Muscle layer of colon (tissue), 2 donors: ENCODE measurements around the gene SKA1.

ENCODE experiments used
- H3K27ac ChIP-seq: one replicate; pipeline ENCODE4 v1.7.0; 2013; ENCODE audit warnings: low read depth, mild to moderate bottlenecking, low read length, moderate library complexity
- H3K27me3 ChIP-seq, 2 donors: one replicate each; pipeline ENCODE4 v1.7.0; 2013; ENCODE audit warnings: low read length in 2 of 2, mild to moderate bottlenecking in 2 of 2; ENCODE audit not compliant: insufficient read depth in 2 of 2, control insufficient read depth in 1 of 2
- H3K36me3 ChIP-seq: one replicate; pipeline ENCODE4 v1.7.0; 2013; ENCODE audit warnings: mild to moderate bottlenecking, low read length; ENCODE audit not compliant: insufficient read depth
- H3K4me1 ChIP-seq: one replicate; pipeline ENCODE4 v1.7.0; 2013; ENCODE audit warnings: mild to moderate bottlenecking, low read length; ENCODE audit not compliant: insufficient read depth
- H3K4me3 ChIP-seq, 2 donors: one replicate each; pipeline ENCODE4 v1.7.0; 2013; ENCODE audit warnings: low read length in 2 of 2, low read depth in 1 of 2, mild to moderate bottlenecking in 1 of 2, moderate library complexity in 1 of 2
- H3K9ac ChIP-seq: one replicate; pipeline ENCODE4 v1.7.0; 2013; ENCODE audit warnings: low read length
- H3K9me3 ChIP-seq: one replicate; pipeline ENCODE4 v1.7.0; 2013; ENCODE audit warnings: mild to moderate bottlenecking, low read length
- donor health status: abdominal sarcoma.
- donor health status: Adenocarcinoma of cecum.

Gene SKA1

DNA sequence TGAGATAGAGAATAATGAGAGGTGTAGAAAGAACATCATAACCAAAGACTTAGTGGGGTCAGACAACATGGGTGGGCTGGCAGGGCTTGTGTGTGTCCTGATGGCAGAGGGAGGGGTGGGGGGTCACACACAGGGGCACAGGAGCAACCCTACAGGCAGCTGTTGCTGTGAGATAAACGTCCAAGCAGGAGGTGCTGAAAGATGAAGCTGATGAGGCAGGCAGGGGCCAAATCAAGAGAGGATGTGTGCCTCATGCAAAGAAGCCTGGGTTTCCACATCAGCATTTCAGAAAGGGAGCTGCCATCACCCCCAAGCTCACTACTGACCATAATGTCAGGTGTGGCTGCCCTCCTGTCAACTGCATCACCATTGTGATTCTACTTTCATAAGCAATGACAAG lies 16.0 kb upstream of the SKA1 start:
- no peaks in the 10 kb centered on the region for H3K4me1 ChIP-seq
- no peaks in the 10 kb centered on the region for H3K9me3 ChIP-seq
- no peak overlapping the region for H3K9ac ChIP-seq
- H3K27me3 ChIP-seq = no peaks in the 10 kb centered on the region
- no peaks in the 10 kb centered on the region for H3K36me3 ChIP-seq
- H3K27ac ChIP-seq = no peak overlapping the region
- H3K4me3 ChIP-seq = no peak overlapping the region

DNA sequence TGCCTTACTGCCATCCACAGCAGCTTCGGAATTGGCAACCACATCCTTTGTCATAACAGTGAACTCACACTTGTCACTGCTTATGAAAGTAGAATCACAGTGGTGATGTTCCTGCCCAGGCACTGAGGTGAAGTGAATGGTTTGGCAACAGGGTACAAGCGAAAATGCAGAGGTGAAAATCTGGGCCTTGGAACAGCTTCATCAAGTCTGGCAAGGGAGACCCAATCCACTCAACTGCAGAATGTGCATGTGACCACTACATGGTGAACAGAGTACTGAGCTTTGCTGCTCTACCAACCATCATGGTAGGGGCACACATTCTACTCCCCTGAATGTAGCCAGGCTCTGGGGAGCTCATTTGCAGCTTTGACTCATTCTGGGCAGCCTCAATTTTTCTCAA lies 15.0 kb upstream of the SKA1 start:
- H3K9ac ChIP-seq = no peak overlapping the region
- H3K9me3 ChIP-seq = no peaks in the 10 kb centered on the region
- no peaks in the 10 kb centered on the region for H3K27me3 ChIP-seq
- no peaks in the 10 kb centered on the region for H3K4me1 ChIP-seq
- H3K4me3 ChIP-seq = no peak overlapping the region
- no peak overlapping the region for H3K27ac ChIP-seq
- no peaks in the 10 kb centered on the region for H3K36me3 ChIP-seq

DNA sequence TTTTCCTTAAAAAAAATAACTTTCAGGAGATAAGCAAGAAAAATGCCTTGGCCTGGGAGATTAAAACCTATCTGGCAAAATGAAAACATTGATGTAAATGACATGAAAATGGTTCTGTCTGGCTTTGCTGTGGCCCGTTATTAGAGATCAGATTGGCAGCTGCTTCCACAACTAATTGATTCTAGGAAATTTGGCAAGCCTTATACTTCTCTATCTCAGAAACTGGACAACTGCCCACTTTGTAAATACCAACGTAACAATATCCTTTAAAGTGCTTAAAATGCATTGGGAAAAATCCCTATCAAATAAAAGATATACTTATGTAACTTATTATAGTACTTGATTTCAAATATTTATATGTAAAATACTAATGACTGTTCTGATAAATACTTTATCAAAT lies 14.2 kb upstream of the SKA1 start:
- Histone ChIP-seq H3K27ac (no peak overlapping the region), H3K4me1 (no peaks in the 10 kb centered on the region), H3K9me3 (no peaks in the 10 kb centered on the region), H3K36me3 (no peaks in the 10 kb centered on the region), H3K4me3 (no peak overlapping the region), H3K9ac (no peak overlapping the region), H3K27me3 (no peaks in the 10 kb centered on the region)

DNA sequence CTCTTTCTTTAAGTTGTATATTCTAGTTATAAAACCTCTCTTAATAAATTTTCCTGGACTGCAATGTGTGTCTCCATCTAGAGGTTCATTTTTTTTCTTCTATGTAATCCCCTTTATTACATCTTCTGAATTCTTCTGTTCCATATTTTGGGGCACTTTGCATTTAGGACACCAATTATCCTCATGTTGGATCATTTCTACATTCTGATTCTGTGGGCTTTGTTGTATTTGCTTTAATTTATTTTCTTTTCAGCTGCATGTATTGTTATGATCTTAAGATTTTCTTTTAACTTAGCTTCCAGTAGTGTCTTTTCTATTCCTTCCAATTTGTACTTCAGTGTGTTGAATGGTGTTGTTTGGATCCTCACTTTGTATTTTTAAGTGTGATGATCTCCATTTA lies 5.2 kb upstream of the SKA1 start:
- H3K4me3 ChIP-seq = no peak overlapping the region
- H3K27me3 ChIP-seq = no peaks in the 10 kb centered on the region
- no peak overlapping the region for H3K9ac ChIP-seq
- no peak overlapping the region for H3K27ac ChIP-seq
- peaks cover 3% of the 10 kb centered on the region for H3K4me1 ChIP-seq
- H3K9me3 ChIP-seq = peaks cover 8% of the 10 kb centered on the region
- H3K36me3 ChIP-seq = no peaks in the 10 kb centered on the region

DNA sequence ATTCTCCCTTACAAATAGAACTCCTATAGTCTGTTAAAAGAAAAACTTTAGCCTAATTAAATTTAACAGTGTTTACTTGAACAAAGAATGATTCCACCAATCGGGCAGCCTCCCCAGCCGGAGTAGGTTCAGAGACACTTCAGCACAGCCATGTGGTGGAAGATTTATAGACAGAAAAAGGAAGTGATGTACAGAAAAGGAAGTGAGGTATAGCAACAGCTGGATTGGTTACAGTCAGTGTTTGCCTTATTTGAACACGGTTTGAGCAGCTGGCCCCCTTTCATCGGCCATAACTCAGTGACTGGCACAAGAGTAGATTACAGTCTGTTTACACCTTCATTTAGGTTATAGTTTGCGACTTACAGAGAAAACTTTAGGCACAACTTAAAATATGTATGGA lies 2.1 kb upstream of the SKA1 start:
- Histone ChIP-seq H3K9me3 (peaks cover 8% of the 10 kb centered on the region), H3K9ac (no peak overlapping the region), H3K4me3 (no peak overlapping the region), H3K36me3 (no peaks in the 10 kb centered on the region), H3K27me3 (no peaks in the 10 kb centered on the region), H3K4me1 (peaks cover 10% of the 10 kb centered on the region), H3K27ac (no peak overlapping the region)

DNA sequence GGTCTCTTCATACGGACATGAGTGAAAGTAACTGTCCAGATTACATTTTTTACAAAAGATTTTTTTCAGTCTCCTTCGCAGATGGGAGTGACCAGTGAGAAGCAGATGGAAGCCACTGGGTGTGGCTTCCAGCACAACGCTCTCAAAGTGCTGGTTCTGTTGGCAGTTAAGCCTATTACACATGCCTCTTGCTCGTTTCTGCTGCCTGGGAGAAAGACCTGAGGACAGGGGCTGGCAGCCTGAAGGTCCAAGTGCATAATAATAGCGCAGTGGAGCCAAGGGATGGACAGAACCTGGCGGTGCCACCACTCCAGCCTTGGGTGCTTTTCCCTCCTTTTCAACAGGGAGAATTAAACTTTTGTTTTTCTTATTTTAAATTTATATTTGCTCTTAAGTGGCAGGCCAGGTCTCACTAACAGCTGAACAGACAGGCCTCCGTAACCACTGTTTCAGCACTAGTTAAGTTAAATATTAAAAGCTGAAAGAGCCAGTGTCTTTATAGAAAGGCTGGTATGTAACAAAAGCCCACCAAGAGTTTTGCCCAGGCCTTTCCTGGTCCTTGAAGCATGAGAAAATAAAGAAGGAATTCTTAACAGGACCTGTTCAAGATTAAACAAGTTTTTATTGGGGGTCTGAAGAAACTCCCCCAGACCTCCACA lies 1.2 kb upstream of the SKA1 start:
- Histone ChIP-seq H3K4me3 (no peak overlapping the region), H3K4me1 (peaks cover 10% of the 10 kb centered on the region), H3K9me3 (peaks cover 8% of the 10 kb centered on the region), H3K9ac (no peak overlapping the region), H3K36me3 (no peaks in the 10 kb centered on the region), H3K27me3 (no peaks in the 10 kb centered on the region), H3K27ac (no peak overlapping the region)

DNA sequence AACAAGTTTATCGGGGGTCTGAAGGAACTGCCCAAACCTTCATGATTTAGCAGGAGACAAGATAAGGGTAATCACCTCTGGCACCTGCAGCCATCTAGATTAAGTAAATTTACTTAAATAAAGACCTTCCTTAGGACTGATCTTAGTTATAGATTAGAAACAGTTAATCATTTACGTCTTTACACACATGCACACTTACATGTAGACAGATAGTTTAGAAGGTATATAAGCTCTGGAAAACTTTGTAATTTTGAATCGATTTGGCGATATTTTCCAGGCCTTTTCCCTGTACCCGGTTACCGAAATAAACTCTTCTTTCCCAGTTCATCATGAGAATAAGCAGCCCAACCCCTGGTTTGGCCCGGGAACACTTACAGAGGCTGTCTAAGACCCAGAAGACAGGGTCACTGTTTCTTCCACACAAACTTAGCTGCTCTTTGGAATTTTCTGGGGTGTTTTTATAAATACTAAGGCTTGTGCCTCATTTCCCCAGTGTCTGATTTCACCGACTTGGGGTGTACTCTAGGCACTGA lies 560 bp upstream of the SKA1 start:
- Histone ChIP-seq H3K27ac (peak overlapping the region; percentile 61), H3K36me3 (no peaks in the 10 kb centered on the region), H3K27me3 (no peaks in the 10 kb centered on the region), H3K4me3 (peak overlapping the region; percentile 11 to 72), H3K4me1 (peaks cover 10% of the 10 kb centered on the region), H3K9me3 (peaks cover 8% of the 10 kb centered on the region), H3K9ac (peak overlapping the region; percentile 41)

DNA sequence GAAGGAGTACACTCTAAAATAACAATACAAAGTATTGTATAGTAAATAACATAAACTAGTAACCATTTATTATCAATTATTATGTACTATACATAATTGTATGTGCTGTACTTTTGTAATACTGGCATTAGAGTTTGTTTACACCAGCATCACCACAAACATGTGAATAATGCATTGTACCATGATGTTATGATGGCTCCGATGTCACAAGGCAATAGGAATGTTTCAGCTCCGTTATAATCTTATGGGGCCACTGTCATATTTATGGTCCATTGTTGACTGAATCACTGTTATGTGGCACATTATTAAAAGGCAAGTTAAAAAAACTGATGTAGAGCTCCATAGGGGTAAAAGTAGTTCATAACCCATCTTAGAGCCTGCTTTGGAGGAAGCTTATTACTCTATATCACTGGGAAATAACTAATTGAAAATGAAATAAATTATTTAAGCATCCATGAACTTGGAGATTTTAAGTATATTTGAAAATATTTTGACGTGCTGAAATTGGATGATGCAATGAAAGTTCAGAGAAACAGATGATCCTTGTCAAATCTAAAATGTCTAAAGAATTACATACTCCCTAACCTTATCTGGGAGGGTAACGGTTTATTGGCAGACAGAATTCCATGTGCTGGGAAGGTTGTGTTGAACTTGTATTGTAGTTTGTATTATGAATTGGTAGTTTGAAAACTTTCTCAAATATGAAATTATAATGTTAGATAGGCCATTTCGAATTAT lies 2.4 kb downstream of the SKA1 start:
- Histone ChIP-seq H3K4me3 (no peak overlapping the region), H3K9ac (no peak overlapping the region), H3K36me3 (no peaks in the 10 kb centered on the region), H3K9me3 (no peaks in the 10 kb centered on the region), H3K27ac (no peak overlapping the region), H3K27me3 (no peaks in the 10 kb centered on the region), H3K4me1 (peaks cover 10% of the 10 kb centered on the region)

DNA sequence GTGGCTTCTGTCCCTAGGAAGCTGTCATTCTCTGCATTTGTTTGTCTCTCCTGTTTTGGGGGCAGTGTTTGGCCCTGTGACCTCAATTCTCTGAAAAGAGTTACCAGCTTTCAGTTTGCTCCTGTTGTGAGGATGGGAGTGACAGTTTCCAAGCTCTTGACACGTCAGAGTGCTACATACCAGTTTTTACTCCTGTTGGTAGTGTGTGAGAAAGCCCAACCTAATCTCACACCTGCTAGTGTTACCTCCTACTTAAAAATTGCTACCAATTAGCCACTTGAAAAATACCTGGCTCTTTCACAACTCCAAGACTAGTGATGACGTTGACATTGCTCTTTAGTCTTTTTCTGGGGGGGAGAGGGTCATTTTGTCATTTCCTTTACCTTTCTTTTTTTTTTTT lies 14.1 kb downstream of the SKA1 start:
- H3K4me3 ChIP-seq = no peak overlapping the region
- H3K9ac ChIP-seq = no peak overlapping the region
- H3K9me3 ChIP-seq = no peaks in the 10 kb centered on the region
- H3K36me3 ChIP-seq = no peaks in the 10 kb centered on the region
- no peak overlapping the region for H3K27ac ChIP-seq
- no peaks in the 10 kb centered on the region for H3K27me3 ChIP-seq
- H3K4me1 ChIP-seq = no peaks in the 10 kb centered on the region

DNA sequence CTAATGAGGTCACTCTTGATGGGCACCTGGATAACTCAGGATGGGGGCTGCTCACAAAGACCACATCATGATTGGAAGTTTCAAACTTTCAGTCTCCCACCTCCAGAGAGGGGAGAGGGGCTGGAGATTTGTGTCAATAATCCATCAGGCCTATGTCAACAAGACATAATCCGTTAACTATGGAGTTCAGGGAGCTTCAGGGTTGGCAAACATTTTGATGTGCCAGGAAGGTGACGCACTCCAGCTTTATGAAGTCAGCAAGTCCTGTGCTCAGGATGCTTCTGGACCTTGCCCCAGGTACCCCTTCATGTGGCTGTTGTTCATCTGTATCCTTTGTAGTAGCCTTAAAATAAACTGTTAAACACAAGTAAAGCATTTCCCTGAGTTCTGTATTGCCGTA lies 19.0 kb downstream of the SKA1 start:
- no peaks in the 10 kb centered on the region for H3K9me3 ChIP-seq
- no peaks in the 10 kb centered on the region for H3K36me3 ChIP-seq
- H3K27me3 ChIP-seq = no peaks in the 10 kb centered on the region
- H3K4me1 ChIP-seq = no peaks in the 10 kb centered on the region
- no peak overlapping the region for H3K27ac ChIP-seq
- no peak overlapping the region for H3K4me3 ChIP-seq
- H3K9ac ChIP-seq = no peak overlapping the region

DNA sequence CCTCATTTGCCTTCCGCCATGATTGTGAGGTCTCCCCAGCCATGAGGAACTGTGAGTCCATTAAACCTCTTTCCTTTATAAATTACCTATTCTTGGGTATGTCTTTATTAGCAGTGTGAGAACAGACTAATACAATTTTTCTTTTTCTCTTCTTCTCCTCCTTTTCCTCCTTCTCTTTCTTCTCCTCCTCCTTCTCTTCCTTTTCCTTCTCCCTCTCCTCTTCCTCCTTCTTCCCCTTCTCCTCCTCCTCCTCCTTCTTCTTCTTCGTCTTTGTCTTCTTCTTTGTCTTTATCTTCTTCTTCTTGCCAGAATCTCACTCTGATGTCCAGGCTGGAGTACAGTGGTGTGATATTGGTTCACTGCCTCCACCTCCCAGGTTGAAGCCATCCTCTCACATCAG lies 20.2 kb downstream of the SKA1 start:
- no peaks in the 10 kb centered on the region for H3K4me1 ChIP-seq
- no peak overlapping the region for H3K9ac ChIP-seq
- no peak overlapping the region for H3K4me3 ChIP-seq
- no peaks in the 10 kb centered on the region for H3K36me3 ChIP-seq
- H3K9me3 ChIP-seq = no peaks in the 10 kb centered on the region
- H3K27ac ChIP-seq = no peak overlapping the region
- no peaks in the 10 kb centered on the region for H3K27me3 ChIP-seq
